ENCODE data around the gene TDRD9. TPM values are rescaled to one million over a fixed set of nuclear protein-coding genes. Genes with fewer than 3 reads are reported as not detected.

The TDRD9 gene
- polyA plus RNA-seq, 3 donors: 2.4 to 3.6 (median 2.7) TPM

DNA sequence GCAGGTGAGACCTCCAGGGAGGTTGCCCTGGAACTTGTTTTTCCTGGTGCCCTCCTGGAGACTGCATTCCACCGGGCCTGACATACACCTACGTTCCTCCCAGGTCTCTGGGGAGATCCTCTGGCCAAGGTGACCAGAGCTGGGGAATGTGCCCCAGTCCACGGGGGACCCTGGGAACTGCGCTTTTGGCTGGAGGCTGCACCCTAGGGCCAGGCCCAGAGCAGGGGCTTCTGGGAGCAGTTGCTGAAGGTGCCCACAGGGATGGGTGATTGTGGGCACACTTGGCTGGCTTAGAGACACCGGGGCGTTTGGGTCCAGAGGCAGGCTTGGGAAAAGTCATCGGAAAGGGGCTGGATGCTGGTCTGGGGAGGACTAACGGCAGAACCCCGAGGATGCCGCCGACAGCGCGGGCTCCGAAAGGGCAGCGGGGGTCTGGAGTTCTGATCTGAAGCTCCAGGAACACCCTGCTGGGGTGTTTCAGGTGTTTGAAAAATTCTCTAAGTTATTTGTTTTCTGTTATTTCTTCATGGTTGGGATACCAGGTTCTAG lies 36.5 kb upstream of the TDRD9 start:
- no peak for DNase-seq (ENCODE audit: low read depth in 3 of 3, low spot score in 2 of 3)

DNA sequence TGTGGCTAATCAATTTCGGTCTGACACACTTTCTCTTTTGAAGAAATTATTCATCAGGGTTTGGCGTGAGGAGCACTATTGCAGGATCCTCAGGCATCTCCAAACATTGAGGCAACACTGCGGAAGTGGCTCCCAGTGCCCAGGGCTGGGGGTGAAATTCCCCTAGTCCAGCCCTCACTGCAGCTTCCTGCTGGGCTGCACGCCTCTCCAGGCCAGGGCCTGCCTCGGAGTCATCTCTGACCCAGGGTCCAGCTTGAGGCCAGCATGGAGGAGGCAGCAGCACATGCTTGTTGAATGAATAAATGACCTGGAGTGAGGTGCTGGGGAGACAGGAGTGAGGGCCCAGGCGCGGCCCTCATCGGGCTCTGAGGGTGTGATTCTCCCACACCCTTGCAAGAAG lies 36.0 kb upstream of the TDRD9 start:
- DNase-seq (ENCODE audit: low read depth in 3 of 3, low spot score in 2 of 3): no peak

DNA sequence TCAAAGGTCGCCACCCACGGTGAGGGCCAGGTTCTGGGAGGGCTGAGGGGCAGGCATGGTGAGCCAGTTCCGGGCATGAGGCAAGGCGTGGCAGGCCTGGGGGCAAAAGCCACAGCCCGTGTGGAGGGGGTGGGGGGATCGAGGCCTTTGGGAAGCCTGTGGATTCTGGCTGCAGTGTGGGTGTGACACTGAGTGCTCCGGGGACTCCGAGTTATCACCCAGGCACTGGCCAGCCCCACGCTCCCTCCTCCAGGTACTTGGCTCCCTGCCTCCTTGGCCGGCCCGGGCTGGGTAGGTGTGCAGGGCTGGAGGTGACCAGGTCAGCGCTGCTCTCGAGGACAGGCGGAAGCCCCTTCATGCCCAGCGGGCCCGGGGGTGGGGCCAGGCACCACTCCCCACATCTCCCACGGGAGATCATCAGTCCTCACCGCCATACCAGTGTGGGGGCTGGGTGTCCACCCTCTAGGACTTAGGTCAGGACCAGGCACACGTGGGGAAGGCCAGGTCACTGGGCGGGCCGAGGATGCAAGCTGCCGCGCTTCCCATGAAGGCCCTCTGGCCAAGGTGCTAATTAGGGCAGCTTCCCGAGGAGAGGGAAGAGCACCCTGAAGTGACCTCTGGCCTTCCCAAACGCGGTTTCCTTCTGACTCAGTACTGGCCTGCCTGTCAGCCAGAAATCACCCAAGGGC lies 34.1 kb upstream of the TDRD9 start:
- DNase-seq (ENCODE audit: low read depth in 3 of 3, low spot score in 2 of 3): no peak

DNA sequence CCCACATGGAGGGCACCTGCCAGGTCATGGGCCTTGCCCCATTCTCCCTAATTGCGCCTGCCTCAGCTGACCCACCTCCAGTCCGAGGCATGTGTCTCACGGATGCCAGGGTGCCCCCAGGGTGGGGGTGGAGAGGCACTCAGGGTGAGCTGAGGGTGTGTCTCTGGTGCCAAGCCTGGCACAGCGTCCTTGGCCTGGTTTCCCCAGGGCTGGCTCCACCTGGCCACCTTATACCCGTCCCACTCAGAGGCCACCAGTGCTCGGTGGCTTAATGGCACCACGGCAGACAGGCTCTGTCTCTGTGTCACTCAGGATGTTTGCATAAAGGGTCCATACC lies 33.6 kb upstream of the TDRD9 start:
- no peak for DNase-seq (ENCODE audit: low read depth in 3 of 3, low spot score in 2 of 3)

DNA sequence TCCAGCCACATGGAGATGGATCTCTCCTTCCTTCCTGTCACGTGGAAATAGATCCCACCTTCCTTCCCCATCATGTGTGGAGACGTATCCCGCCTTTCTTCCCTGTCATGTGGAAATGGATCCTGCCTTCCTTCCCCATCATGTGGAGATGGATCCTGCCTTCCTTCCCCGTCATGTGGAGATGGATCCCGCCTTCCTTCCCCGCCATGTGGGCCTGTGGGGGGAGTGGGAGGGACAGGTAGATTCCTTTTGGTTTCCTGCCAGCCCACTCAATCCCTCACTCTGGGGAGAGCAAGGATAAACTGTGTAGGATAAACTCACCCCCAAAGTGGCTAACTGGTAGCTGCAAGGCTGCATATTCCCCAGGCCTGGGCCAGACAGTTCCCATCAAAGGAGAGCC lies 31.7 kb upstream of the TDRD9 start:
- no peak for DNase-seq (ENCODE audit: low read depth in 3 of 3, low spot score in 2 of 3)

DNA sequence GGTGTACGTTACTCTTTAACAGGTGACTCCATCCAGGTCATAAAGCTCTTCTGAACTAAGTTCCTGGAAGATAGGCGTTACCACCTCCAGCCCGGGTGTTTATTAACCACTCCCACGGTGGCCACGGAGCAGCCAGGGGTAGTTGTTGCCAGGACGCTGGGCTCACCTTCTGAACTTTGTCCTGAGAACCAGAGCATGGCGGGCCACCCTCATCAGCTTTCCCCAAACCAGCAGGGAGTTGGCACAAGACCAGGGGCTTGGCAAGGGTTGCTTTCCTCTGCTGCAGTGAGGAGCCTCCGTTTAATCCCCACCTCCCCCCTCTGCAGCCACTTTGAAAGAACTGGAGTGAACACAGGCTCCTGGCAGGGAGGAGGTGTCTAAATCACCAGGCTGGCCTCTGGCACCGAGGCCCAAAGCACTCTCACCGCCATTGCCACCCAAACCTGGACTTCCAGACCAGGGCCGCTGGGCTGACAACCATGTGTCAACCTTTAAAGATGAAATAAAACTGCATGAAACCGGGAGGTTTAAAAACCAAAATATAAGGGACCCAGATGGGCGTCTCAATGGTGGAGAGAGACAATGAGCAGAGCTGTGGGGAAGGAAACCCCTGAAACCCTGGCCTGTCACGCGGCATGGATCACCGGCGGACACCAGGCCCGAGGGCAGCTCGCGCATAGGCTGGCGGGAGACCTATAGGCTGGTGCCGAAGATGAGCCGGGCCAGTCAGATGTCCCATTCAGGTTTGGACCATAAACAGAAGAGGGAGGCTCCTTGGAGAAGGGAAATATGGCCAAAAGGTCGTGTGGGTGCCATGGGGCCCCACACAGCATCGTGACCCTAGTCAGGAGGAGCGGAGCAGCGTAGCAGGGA lies 30.9 kb upstream of the TDRD9 start:
- no peak for DNase-seq (ENCODE audit: low read depth in 3 of 3, low spot score in 2 of 3)

DNA sequence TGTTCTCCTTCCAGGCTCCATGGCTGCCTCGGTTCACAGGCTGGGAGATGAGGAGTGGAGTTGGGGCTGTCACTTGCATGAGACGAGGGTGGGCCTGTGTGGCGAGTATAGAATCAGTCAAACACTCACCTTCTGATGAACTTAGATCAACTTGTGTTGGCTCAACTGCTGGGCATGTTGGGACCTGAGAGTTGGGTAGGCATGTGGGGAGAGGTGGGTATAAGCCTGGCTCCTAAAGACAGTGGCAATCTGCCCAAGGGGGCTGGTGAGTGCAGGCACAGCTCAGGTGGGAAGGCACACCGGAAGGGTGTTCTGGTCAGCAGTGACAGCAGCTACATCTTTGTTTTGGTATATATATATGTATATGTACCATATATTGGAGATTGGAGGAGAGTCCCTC lies 30.1 kb upstream of the TDRD9 start:
- DNase-seq (ENCODE audit: low read depth in 3 of 3, low spot score in 2 of 3): no peak

DNA sequence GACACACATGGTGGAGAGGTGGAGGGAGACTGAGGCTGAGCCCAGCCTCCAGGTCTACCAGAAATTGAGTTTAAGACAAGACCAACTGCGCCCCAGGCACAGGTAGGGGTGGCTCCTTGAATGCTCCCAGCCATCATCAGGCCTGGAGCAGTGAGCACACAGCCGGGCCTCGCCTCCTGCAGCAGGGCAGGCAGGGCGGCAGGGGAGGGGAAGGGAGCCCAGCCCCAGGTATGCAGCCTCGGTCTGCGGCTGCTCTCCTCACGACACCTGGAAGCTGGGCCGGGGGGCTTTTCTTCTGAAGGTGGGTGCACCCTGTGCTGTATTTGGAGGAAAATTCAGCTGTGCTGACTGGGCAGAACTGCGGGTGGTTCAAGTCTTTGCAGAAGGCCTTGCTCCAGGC lies 29.5 kb upstream of the TDRD9 start:
- no peak for DNase-seq (ENCODE audit: low read depth in 3 of 3, low spot score in 2 of 3)

DNA sequence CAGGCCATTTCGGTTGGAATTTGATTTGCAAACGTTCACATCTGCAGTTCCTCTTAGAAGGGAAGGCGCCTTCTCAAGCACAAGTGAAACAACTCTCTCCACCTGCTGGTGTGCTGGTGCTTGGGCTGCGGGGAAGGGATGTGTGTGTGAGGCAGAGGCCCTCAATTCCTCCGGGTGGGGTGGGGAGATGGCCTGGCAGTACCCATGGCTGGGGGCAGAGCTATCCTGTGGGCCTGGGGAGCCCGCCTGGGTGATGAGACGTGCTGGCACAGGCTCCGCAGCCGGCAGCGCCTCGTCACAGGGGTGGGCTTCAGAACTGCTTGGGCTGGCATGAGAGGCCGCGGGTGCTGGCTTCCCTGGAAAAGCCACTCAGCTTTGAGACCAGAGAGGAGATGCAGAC lies 28.9 kb upstream of the TDRD9 start:
- no peak for DNase-seq (ENCODE audit: low read depth in 3 of 3, low spot score in 2 of 3)

DNA sequence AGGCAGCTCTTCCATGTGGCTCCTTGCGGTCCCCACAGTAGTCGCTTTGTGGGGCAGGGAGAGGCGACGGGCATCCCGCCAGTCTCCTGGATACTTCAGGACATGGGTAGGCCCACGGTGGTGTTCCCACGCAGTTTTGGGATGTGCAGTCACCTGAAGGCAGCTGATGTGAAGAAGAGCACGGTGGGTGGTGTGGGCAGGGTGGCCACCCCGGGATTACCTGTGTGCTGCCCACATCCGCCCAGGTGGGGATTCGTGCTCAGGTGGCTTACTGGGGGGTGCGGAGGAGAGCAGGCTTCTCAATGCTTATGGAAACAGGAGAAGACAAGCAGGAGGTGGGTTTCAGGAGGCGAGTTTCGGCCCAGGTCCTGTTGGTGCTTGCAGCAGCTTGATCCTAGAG lies 28.4 kb upstream of the TDRD9 start:
- no peak for DNase-seq (ENCODE audit: low read depth in 3 of 3, low spot score in 2 of 3)

DNA sequence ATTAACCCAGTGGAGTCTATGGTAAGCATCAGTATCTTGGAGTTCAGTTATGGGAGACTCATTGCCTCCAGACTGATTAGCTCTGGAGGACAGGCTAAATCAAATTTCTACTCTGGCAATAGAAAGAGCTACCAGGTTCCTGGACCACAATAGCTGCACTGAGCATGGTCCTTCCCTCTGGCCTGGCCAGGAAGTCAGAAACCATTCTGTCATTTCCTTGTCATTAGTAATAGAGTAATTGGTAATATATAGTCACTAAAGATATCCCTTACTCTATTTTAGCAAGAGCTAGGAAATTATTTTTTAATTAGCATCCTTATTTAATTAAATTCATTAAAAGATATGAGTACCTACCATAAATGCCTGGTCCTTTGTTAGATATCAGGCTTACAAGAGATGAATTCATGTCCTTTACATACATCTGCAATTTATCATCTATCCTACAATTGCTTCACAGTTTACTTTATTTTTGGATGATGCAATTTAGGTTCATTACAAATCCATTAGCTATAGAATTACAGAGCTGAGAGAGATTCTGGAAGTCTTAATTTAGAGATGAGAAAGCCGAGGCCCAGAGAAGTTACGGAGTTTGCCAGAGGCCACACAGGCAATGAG lies 23.7 kb upstream of the TDRD9 start:
- no peak for DNase-seq (ENCODE audit: low read depth in 3 of 3, low spot score in 2 of 3)

DNA sequence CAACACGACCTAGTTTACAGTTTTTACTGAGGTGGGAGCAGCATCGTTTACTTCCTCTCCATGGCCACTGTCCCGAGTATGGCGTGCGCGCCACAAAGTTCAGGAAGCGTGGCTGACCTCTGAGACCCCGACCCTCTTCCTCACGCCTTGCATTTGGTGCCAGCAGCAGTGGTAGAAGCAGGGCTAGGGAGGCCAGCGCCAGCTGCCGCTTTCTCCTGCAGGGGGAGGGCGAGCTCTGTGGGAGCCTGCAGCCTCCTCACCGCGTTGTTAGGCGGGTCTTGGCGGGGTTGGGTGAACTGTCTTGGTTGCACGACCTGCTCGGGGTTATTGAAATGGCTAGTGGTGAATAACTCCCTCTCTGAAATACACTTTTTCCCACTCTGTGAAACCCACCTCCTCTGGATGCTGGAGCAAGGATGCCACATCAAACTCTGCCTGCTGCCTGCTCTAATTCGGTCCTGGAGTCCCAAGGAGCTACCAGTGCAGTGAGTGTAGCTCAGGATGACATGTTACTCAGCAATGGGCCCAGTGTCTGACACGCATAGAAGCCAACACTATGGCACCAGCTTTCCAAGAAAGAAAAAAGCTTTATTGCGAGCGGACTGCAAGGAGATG lies 22.3 kb upstream of the TDRD9 start:
- no peak for DNase-seq (ENCODE audit: low read depth in 3 of 3, low spot score in 2 of 3)

DNA sequence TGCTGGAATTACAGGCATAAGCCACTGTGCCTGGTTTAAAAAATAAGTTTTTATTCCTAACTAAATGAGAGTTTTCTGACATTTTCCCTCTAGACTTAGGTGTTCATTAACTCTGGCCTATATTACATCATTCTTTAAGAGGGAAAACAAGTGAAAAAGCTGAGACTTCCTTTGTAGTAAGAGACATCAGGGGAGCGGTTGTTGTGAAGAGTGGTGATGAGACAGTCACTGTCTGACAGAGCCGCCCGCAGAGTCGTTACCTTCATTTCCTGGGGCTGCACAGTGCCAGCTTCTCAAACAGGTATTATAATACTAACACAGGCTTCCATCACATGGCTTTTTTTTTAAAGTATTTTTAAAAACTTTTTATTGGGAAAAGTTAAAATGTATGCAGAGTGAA lies 19.7 kb upstream of the TDRD9 start:
- no peak for DNase-seq (ENCODE audit: low read depth in 3 of 3, low spot score in 2 of 3)

DNA sequence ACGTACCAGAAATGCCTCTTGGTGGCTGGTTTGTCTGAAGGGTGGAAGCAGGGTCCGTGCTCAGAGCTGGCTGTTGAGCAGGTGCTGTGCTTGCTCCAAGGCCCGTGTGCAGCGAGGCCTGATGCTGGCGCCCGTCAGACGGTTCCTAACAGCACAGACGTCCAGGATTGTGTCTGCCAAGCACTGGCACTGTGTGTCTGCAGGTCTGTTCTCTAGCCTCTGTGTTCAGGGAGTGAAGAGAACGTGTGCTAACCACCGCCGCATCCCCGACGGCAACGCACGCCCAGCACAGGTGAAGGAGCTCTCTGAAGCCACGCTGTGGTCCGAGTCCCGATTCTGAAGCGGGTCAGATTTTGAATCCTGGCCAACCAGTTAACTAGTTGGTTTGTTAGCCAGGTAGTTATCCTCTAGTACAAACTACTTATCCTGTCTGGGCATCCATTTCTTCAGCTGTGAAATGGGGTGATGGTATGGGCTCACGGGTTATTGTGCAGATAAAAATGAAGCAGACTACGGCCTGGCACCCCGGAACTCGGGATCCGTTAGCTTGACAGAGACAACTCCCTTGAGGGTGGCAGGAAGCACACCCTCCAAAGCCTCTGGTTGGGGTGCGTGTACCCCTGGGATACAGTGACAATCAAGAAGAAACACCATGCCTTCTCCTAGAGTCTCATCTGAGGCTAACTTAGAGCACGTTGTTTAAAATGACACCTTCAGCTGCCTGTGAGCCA lies 18.6 kb upstream of the TDRD9 start:
- no peak for DNase-seq (ENCODE audit: low read depth in 3 of 3, low spot score in 2 of 3)

DNA sequence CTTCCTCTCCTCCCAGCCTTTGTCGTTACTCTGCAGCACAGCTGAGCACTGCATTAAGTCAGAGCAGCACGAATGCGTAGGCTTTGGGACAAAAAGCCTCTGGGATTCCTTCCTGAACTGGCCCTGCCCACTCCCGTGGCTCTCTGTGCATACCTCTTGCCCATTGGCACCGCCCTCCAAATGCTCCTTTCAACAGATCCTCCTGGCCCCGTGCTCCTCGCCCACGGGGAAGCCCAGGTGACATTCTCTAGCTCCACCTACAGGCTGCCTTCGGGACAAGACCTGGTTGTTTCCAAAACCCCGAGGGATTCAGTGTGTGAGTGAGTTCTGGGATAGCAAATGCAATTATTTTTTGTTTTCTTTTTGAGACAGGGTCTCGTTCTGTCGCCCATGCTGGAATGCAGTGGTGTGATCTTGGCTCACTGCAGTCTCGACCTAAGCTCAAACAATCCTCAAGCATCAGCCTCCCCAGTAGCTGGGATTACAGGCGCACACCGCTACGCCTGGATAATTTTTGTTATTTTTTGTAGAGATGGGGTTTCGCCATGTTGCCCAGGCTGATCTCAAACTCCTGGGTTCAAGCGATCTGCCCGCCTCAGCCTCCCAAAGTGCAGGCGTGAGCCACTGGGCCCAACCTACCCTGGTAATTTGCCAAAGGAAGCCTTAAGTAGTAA lies 17.9 kb upstream of the TDRD9 start:
- DNase-seq (ENCODE audit: low read depth in 3 of 3, low spot score in 2 of 3): peak in 2 of 3 donors; percentile 76 to 83

DNA sequence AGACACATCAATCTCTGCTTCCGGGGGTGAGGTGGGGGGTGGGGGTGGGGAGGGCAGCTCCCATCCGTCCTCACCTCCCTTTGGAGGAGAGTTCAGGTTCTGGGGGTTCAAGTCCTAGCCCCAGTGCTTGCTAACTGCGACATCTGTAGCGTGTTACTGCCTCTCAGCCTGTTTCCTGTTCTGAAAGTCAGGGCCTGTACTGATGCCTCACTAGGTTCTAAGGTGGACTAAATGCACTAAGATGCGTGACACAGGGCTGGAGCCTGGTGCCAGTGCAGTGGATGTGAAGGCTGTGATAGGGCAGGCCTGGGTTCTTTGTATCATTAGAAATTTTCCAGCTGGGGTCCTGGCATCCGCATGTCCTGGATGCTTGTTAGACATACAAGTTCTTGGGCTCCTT lies 17.3 kb upstream of the TDRD9 start:
- no peak for DNase-seq (ENCODE audit: low read depth in 3 of 3, low spot score in 2 of 3)

DNA sequence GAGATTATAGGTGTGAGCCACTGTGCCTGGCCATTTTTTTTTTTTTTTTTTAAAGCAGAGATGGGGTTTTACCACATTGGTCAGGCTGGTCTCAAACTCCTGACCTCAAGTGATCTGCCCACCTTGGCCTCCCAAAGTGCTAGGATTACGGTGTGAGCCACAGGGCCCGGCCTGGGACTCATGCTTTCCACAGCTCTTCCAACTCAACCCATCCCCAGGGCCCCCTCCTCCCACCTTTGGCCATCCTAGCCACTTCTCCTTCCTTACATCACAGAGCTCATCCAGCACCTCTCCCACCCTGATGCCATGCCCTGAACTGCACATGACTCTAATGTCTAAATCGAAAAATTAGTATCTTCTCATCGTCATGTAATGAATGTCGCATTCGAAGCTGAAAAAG lies 12.6 kb upstream of the TDRD9 start:
- no peak for DNase-seq (ENCODE audit: low read depth in 3 of 3, low spot score in 2 of 3)

DNA sequence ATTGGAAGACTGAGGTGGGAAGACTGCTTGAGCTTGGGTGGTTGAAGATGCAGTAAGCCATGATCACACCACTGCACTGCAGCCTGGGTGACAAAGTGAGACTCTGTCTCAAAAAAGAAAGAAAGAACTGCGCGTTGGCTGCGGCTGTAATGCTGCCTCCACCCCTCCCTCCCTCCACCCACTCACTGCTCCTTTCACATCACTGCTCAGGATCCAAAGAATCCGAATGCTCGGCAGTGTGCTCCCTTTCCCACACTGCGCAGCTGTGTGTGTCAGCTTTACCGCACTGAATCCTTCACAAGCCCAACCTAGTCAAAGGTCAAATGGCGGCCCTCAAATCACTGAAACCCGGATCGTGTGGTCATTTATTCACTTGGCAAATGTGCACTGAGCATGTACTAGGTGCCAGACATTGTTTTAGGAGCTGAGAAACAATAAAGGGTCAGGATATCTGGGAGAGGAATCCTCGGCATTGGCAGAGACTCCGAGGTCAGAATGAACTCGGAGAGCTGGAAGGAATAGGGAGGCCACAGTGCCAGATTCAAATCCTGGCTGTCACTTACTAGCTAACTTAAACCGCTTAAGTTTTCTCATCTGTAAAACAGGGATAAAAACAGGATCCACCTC lies 11.5 kb upstream of the TDRD9 start:
- no peak for DNase-seq (ENCODE audit: low read depth in 3 of 3, low spot score in 2 of 3)

DNA sequence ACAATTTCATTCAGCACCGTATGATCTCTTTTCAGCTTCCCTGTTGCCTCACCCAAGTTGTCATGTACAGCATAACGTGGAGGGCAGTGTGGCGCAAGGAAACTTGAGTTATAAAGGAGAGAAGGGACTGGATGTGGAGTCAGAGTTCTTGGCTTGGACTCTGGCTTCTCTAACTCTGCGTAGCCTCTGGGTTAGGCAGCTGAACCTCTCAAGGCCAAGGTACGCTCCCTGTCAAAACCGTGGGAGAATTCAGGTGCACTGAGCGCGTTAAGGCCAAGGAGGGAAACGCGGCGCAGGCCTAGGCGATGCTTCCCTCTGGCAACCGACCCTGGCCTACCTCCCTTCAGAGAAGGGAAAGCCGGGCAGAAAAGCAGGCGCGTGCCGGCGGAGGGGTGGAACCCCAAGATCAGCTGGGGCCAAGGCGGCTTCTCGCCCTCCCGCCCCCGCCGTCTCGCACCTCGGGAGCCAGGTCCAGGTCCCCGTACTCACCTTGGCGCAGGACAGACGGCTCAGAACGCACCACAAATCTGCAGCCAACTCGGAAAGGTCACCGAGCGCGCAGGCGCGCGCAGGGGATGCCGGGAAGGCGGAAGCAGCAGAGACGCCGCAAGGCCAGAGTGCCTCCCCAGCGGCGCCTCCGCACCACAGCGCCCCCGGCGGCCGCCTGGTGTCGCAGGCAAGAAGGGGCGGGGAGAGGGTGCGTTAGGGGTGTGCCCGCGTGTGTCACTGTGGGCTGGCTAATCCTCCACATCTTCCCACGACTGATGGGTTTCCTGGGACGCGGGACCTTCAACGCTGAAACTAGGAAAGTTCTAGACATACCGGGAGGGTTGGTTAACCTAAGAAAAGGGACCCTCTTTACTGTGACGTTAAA lies 7.0 kb upstream of the TDRD9 start:
- peak; percentile 79 to 88 (median 85) for DNase-seq (ENCODE audit: low read depth in 3 of 3, low spot score in 2 of 3)
